GM18868 (cell line): ENCODE results near the gene MOK.

Experiments
- ATAC-seq: cut with Tn5 transposase; IDR thresholded peaks from one replicate; pipeline ENCODE4 v1.9.1; 2021; ENCODE audit warnings: mild to moderate bottlenecking, moderate library complexity; ENCODE audit not compliant: unreplicated experiment

Gene MOK

GRCh38 chr14:102184316-102185035 lies 120.5 kb downstream of the MOK start:
- ATAC-seq: no peak

GRCh38 chr14:102183886-102184285 lies 121.1 kb downstream of the MOK start:
- ATAC-seq: no peak

DNA sequence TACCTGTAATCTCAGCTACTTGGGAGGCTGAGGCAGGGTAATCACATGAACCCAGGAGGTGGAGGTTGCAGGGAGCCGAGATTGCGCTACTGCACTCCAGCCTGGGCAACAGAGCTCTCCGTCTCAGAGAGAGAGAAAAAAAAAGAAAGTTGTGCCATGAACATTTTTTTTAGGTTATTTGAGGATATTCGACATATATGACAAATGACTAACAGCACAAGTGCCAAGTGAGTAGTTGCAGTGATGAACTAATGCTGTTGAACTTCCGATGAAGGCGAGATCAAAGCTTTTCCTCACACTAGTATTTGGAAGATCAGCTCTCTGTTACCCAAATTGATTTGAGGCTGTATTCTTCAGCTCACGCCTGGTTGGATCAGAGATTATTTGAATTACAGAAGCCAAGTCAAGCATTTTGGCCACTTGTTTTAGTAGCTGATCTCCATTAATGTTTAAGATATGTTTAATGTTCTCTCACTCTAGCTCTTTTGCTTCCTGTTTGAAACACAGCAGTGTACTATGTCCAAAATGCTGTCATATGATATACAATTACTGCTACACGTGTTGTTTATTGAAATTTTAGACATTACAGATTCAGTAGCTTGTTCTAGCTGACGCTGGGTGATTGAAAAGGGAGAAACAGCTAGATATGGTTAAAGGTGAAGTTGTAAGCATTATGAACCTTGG lies 121.9 kb downstream of the MOK start:
- ATAC-seq: no peak

DNA sequence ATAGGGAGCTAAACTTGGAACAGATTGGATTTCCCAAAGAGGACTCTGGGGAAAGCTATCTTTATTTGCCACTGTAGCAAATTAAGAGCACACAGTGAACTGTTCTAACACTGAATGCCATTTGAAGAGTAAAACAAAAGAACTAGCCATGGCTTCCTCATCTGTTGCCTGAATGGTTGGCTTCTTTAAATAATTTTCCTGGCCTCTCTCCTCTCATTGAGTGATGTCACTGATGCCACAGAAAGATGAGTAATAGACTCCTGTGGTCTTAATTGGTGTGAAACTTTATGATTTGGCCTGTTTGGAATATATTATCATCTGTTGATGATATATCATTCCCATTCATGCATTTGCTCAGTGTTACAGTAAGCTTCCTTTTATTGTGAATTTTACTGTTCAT lies 122.8 kb downstream of the MOK start:
- ATAC-seq: no peak

- ATAC-seq: no peak
These were observed 123.8 kb downstream of the MOK start for GRCh38 chr14:102181187-102181586.

DNA sequence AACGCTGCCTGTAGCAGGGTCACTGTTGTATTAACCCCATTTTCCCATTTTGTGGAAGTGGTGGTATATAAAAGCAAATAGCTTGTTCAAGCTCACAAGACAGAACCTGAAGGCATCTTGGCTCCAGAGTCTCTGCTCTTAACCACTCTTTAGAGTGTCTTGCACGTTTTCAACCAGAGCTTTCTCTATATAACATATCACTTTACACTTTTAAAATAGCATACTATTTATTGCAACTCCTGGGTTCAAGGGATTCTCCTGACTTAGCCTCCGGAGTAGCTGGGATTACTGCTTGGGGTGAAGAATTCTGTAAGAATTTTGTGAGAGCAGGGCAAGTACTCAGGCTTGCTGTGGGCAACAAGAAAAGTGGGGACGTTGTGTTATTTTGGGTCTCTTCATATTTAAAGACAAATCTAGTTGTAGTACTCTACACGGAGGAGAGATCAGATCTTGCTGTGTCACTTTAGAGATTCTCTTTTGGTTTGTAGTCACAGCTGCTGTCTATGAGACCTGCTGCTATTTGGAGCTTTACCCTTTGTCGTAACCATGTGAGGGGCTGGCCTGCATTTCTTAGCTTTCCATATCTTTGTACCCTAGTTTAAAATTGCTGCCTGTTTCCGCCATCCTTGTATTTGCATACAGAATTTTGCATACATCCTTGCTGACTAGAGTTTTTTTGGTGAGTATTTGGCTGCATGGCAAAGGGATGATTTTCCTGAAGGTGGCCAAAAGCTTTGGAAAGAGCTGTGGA lies 124.5 kb downstream of the MOK start:
- ATAC-seq: no peak
